Hepatocyte (in vitro differentiated cells): ENCODE data around the gene ARAP3.

Source experiments
- CTCF ChIP-seq: fragments of 200-600 bp; sonication (generic); IDR thresholded peaks from 2 replicates; pipeline ENCODE4 v1.5.1; 2016; ENCODE audit warnings: antibody characterized with exemption, mild to moderate bottlenecking; ENCODE audit not compliant: poor library complexity
- EZH2 ChIP-seq: fragments of 200-600 bp; sonication (generic); IDR thresholded peaks from 2 replicates; pipeline ENCODE4 v1.6.1; 2016; ENCODE audit warnings: antibody characterized with exemption, mild to moderate bottlenecking, borderline replicate concordance
- EZH2phosphoT487 ChIP-seq: fragments of 200-600 bp; sonication (generic); IDR thresholded peaks from one replicate; pipeline ENCODE4 v1.6.1; 2018; ENCODE audit warnings: antibody characterized with exemption, mild to moderate bottlenecking, low read depth, moderate library complexity; ENCODE audit not compliant: unreplicated experiment, severe bottlenecking

- TF ChIP-seq CTCF (no peak), EZH2 (no peak), EZH2phosphoT487 (no peak)
Measured at GRCh38 chr5:141663506-141663905, 18.5 kb downstream of the ARAP3 start.
